HCT116 (cell line): Measurements from ENCODE around the gene APBB1IP. TPM values are rescaled to one million over a fixed set of nuclear protein-coding genes. Genes with fewer than 3 reads are reported as not detected.
A peak's percentile ranks its signal among the peaks of the same experiment; 100 is the strongest.

Experiments used
- ATAC-seq: fragments of 200-7000 bp; cut with Tn5 transposase; 2 replicates; pipeline ENCODE4 v1.9.1; 2020; ENCODE audit warnings: mild to moderate bottlenecking, moderate library complexity
- BruUV-seq: library from RNA; stranded (reverse); fragments of 400-500 nt; replicated peaks from 2 replicates; lab custom pipeline; 2021; lab: Mats Ljungman, UMichigan
- CTCF ChIA-PET: fragments of 300-600 bp; sonication (Branson Sonifier 250); formaldehyde crosslinking; loops from one replicate; lab custom pipeline; 2021; ENCODE audit warnings: antibody characterized with exemption; lab: Charles Lee
- POLR2A ChIA-PET: fragments of 300-600, 350-600 bp; sonication (Branson Sonifier 250); formaldehyde crosslinking; loops from one replicate; lab custom pipeline; 2021; ENCODE audit warnings: antibody characterized with exemption; lab: Charles Lee
- RAD21 ChIA-PET, 2 experiments: fragments of 300-600 bp; sonication (Branson Sonifier 250); formaldehyde crosslinking; loops; one replicate each; lab custom pipeline; 2023; ENCODE audit warnings: low total read pairs in 2 of 2; ENCODE audit not compliant: uncharacterized antibody in 2 of 2, unreplicated experiment in 2 of 2, low non-redundant PET in 1 of 2; lab: Charles Lee
- DNase-seq: peaks from one replicate; pipeline ENCODE4 v3.0.0-alpha.2; 2010; ENCODE audit warnings: low read depth, low spot score
- H2AFZ ChIP-seq: fragments of 200-600 bp; shearing (Covaris generic), sonication (generic); 2 replicates; pipeline ENCODE4 v1.6.1; 2017; ENCODE audit warnings: low read depth, mixed run types, mixed read lengths, antibody characterized with exemption, low read length; ENCODE audit not compliant: poor library complexity, severe bottlenecking
- H3K27ac ChIP-seq: 2 replicates; pipeline ENCODE4 v1.5.1; 2012; ENCODE audit warnings: low read depth, low read length
- H3K27me3 ChIP-seq: fragments of 200-600 bp; sonication (generic); 2 replicates; pipeline ENCODE4 v1.6.1; 2016; ENCODE audit warnings: mixed run types, low read length, mixed read lengths; ENCODE audit not compliant: insufficient read depth
- H3K36me3 ChIP-seq, 2 experiments: fragments of 200-500 bp in 1 of 2; fragments of 200-600 bp in 1 of 2; sonication (Bioruptor generic) in 1 of 2; sonication (generic) in 1 of 2; 2 replicates each; pipeline versions ENCODE4 v1.5.1 to v1.6.1; 2014 to 2016; ENCODE audit warnings: low read length in 2 of 2, inconsistent platforms in 1 of 2, mixed read lengths in 1 of 2, mixed run types in 1 of 2; ENCODE audit not compliant: insufficient read depth in 2 of 2, control insufficient read depth in 1 of 2
- H3K4me1 ChIP-seq, 2 experiments: fragments of 200-600 bp in 1 of 2; sonication (generic) in 1 of 2; 2 replicates each; pipeline versions ENCODE4 v1.5.1 to v1.6.1; 2012 to 2017; ENCODE audit warnings: low read length in 2 of 2, inconsistent platforms in 1 of 2, mild to moderate bottlenecking in 1 of 2, mixed read lengths in 1 of 2, mixed run types in 1 of 2, moderate library complexity in 1 of 2; ENCODE audit not compliant: insufficient read depth in 2 of 2, control insufficient read depth in 1 of 2
- H3K4me2 ChIP-seq: fragments of 200-600 bp; sonication (generic); 2 replicates; pipeline ENCODE4 v1.6.1; 2017; ENCODE audit warnings: mixed run types, low read length, mixed read lengths
- H3K4me3 ChIP-seq, 2 experiments: fragments of 200-600 bp in 1 of 2; sonication (generic) in 1 of 2; replicated peaks in 1 of 2; 2 replicates each; pipeline ENCODE4 v1.5.1; 2011 to 2016; ENCODE audit warnings: low read length in 2 of 2, control low read depth in 1 of 2, low read depth in 1 of 2, mild to moderate bottlenecking in 1 of 2, mixed read lengths in 1 of 2, mixed run types in 1 of 2
- H3K79me2 ChIP-seq: fragments of 200-600 bp; sonication (generic); 2 replicates; pipeline ENCODE4 v1.6.1; 2017; ENCODE audit warnings: mild to moderate bottlenecking, mixed run types, low read length, moderate library complexity, mixed read lengths; ENCODE audit not compliant: insufficient read depth
- H3K9ac ChIP-seq: fragments of 200-600 bp; sonication (generic); 2 replicates; pipeline ENCODE4 v1.6.1; 2016; ENCODE audit warnings: low read length, mixed read lengths
- H3K9me2 ChIP-seq: fragments of 200-600 bp; sonication (generic), shearing (Covaris generic); 2 replicates; pipeline ENCODE4 v1.6.1; 2017; ENCODE audit warnings: mixed run types, mild to moderate bottlenecking, moderate library complexity; ENCODE audit not compliant: insufficient read depth
- H3K9me3 ChIP-seq, 2 experiments: fragments of 200-500 bp in 1 of 2; fragments of 200-600 bp in 1 of 2; sonication (Bioruptor generic) in 1 of 2; sonication (generic) in 1 of 2; 2 replicates each; pipeline ENCODE4 v1.6.1; 2014 to 2017; ENCODE audit warnings: low read length in 2 of 2, mixed read lengths in 2 of 2, inconsistent platforms in 1 of 2, low read depth in 1 of 2, mild to moderate bottlenecking in 1 of 2, mixed run types in 1 of 2, moderate library complexity in 1 of 2; ENCODE audit not compliant: control insufficient read depth in 1 of 2, insufficient read depth in 1 of 2
- H4K20me1 ChIP-seq: fragments of 200-600 bp; sonication (generic), shearing (Covaris generic); 2 replicates; pipeline ENCODE4 v1.6.1; 2017; ENCODE audit warnings: mixed run types, mild to moderate bottlenecking, moderate library complexity; ENCODE audit not compliant: insufficient read depth
- CEBPB ChIP-seq: IDR thresholded peaks from 2 replicates; pipeline ENCODE4 v1.6.1; 2012; ENCODE audit warnings: low read depth
- EGR1 ChIP-seq: IDR thresholded peaks from 2 replicates; pipeline ENCODE4 v1.6.1; 2012; ENCODE audit warnings: low read depth
- EZH2 ChIP-seq: fragments of 200-600 bp; sonication (generic); IDR thresholded peaks from 2 replicates; pipeline ENCODE4 v1.6.1; 2017; ENCODE audit warnings: antibody characterized with exemption, mixed run types
- EZH2phosphoT487 ChIP-seq: fragments of 200-600 bp; IDR thresholded peaks from 2 replicates; pipeline ENCODE4 v1.6.1; 2018; ENCODE audit warnings: antibody characterized with exemption, borderline replicate concordance
- JUND ChIP-seq: IDR thresholded peaks from 2 replicates; pipeline ENCODE4 v1.6.1; 2012
- REST ChIP-seq: IDR thresholded peaks from 2 replicates; pipeline ENCODE4 v1.6.1; 2012; ENCODE audit warnings: low read depth
- SIN3A ChIP-seq: IDR thresholded peaks from 2 replicates; pipeline ENCODE4 v1.6.1; 2012; ENCODE audit warnings: low read depth
- SP1 ChIP-seq: IDR thresholded peaks from 2 replicates; pipeline ENCODE4 v1.6.1; 2012; ENCODE audit warnings: low read depth
- SRF ChIP-seq: IDR thresholded peaks from 2 replicates; pipeline ENCODE4 v1.6.1; 2012; ENCODE audit warnings: low read depth
- ZFX ChIP-seq: fragments of 450-650 bp; IDR thresholded peaks from 2 replicates; pipeline ENCODE4 v1.6.1; 2017
- intact Hi-C: fragments of 100-400 bp; cut with micrococcal nuclease; formaldehyde crosslinking; loops from 2 replicates; pipeline ENCODE4 v1.10.0; 2022
- total RNA-seq: library from RNA; stranded (reverse); gene quantifications from one replicate; pipeline ENCODE4 v1.2.1, GENCODE V29; 2021; ENCODE audit not compliant: unreplicated experiment
- TF ChIP-seq, protein P1 (sequence below): IDR thresholded peaks from 2 replicates; pipeline ENCODE4 v1.6.1; 2012

APBB1IP gene
- total RNA-seq, 1 experiment from 2014 or later = 0.27 TPM

GRCh38 chr10:26407406-26407969 lies 30.7 kb upstream of the APBB1IP start:
- RAD21 ChIA-PET = no interaction called here
- CTCF ChIA-PET = no interaction called here
- Histone ChIP-seq H3K4me3 (no peak overlapping the region), H3K9me3 (no peaks in the 10 kb centered on the region), H3K4me1 (no peaks in the 10 kb centered on the region), H3K79me2 (no peaks in the 10 kb centered on the region), H3K9ac (no peak overlapping the region), H3K4me2 (no peak overlapping the region), H3K36me3 (no peaks in the 10 kb centered on the region), H3K27ac (no peak overlapping the region), H3K9me2 (no peaks in the 10 kb centered on the region), H4K20me1 (no peaks in the 10 kb centered on the region), H2AFZ (no peak overlapping the region), H3K27me3 (peaks cover 44% of the 10 kb centered on the region)
- TF ChIP-seq EZH2 = no peak
- TF ChIP-seq ZFX = no peak
- no peak for TF ChIP-seq JUND
- TF ChIP-seq SIN3A = no peak
- no peak for TF ChIP-seq EGR1
- TF ChIP-seq, protein P1, sequence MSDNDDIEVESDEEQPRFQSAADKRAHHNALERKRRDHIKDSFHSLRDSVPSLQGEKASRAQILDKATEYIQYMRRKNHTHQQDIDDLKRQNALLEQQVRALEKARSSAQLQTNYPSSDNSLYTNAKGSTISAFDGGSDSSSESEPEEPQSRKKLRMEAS = no peak
- no peak for TF ChIP-seq SP1
- TF ChIP-seq REST = no peak
- no peak for TF ChIP-seq SRF
- no peak for TF ChIP-seq EZH2phosphoT487
- TF ChIP-seq CEBPB = no peak
- ATAC-seq (peak; percentile 57), DNase-seq (no peak)
- intact Hi-C loops = no loop called here
- POLR2A ChIA-PET = no interaction called here
- no TSS peak for BruUV-seq
